HCT116 (cell line): ENCODE results near the gene BORCS5.

Source experiments
- CTCF ChIP-seq, 3 experiments: fragments of 200-600 bp in 1 of 3; sonication (generic) in 1 of 3; IDR thresholded peaks in 2 of 3; conservative IDR thresholded peaks in 1 of 3; 2 replicates each; pipeline ENCODE4 v1.5.1; 2012 to 2017; ENCODE audit warnings: low read depth in 2 of 3, low read length in 2 of 3, antibody characterized with exemption in 1 of 3, borderline replicate concordance in 1 of 3, control low read depth in 1 of 3, mild to moderate bottlenecking in 1 of 3, mixed read lengths in 1 of 3, mixed run types in 1 of 3, moderate library complexity in 1 of 3; ENCODE audit not compliant: insufficient read depth in 1 of 3
- EZH2 ChIP-seq: fragments of 200-600 bp; sonication (generic); IDR thresholded peaks from 2 replicates; pipeline ENCODE4 v1.6.1; 2017; ENCODE audit warnings: antibody characterized with exemption, mixed run types
- POLR2AphosphoS5 ChIP-seq: IDR thresholded peaks from 2 replicates; pipeline ENCODE4 v1.6.1; 2011; ENCODE audit warnings: mild to moderate bottlenecking, low read depth, low read length, moderate library complexity
- REST ChIP-seq: IDR thresholded peaks from 2 replicates; pipeline ENCODE4 v1.6.1; 2012; ENCODE audit warnings: low read depth
- SRF ChIP-seq: IDR thresholded peaks from 2 replicates; pipeline ENCODE4 v1.6.1; 2012; ENCODE audit warnings: low read depth
- YY1 ChIP-seq: IDR thresholded peaks from 2 replicates; pipeline ENCODE4 v1.6.1; 2011; ENCODE audit warnings: low read length, low read depth, moderate library complexity, mild to moderate bottlenecking; ENCODE audit not compliant: insufficient replicate concordance; ENCODE audit errors: extremely low read depth
- ZNF274 ChIP-seq: fragments of 200-500 bp; sonication (Bioruptor generic); IDR thresholded peaks from 2 replicates; pipeline ENCODE4 v1.6.1; 2014; ENCODE audit warnings: mild to moderate bottlenecking, low read depth, low read length, inconsistent platforms

- no peak for TF ChIP-seq EZH2
- no peak for TF ChIP-seq POLR2AphosphoS5
- no peak for TF ChIP-seq CTCF (IDR thresholded peaks at IDR 0.05 in 2 of 3, conservative IDR thresholded peaks at IDR 0.05 in 1 of 3; ENCODE audit: borderline replicate concordance in 1 of 3, insufficient read depth in 1 of 3, low read depth in 2 of 3, low read length in 2 of 3)
- TF ChIP-seq ZNF274, result no peak
- TF ChIP-seq REST, result no peak
- no peak for TF ChIP-seq YY1
- TF ChIP-seq SRF, result no peak
Observed at GRCh38 chr12:12501121-12501520, 144.2 kb downstream of the BORCS5 start.
